GM19239 (cell line): ENCODE data around the gene SHE.
A peak's percentile ranks its signal among the peaks of the same experiment; 100 is the strongest.

ENCODE experiments used
- DNase-seq: peaks from one replicate; pipeline ENCODE4 v3.0.0; 2011; ENCODE audit warnings: low spot score; ENCODE audit not compliant: insufficient read length
- FAIRE-seq: peaks from 2 replicates; lab custom pipeline; 2011; peaks lifted over from hg19 to GRCh38; lab: Jason Lieb, UNC

The SHE gene

DNA sequence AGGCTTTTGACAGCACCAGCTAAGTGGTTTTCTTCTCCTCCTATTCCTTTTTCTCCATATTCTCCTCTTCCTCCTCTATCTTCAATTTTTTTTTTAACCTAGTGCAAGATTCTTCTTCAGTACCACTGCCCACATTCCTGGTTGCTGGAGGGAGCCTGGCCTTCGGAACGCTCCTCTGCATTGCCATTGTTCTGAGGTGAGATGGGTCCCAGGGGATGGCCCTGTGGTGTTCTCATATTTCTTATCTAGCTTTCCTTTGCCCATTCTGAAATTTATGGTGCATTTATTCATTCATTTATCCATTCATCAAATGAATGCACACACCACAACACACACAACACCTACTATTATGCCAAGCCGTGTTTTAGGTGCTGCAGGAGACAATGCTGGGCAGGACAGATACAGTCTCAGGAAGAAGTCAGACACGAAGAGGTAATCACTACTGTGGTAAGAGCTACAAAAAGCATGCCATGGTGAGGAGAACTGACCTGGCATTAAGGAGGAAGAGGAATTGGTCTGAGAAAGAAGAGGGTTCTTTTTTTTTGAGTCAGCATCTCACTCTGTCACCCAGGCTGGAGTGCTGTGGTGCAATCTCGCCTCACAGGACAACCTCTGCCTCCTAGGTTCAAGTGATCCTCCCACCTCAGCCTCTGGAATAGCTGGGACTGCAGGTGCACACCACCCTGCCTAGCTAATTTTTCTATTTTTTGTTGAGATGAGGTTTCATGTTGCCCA, 47.7 kb downstream of the SHE start:
- no peak for DNase-seq
- no peak for FAIRE-seq

DNA sequence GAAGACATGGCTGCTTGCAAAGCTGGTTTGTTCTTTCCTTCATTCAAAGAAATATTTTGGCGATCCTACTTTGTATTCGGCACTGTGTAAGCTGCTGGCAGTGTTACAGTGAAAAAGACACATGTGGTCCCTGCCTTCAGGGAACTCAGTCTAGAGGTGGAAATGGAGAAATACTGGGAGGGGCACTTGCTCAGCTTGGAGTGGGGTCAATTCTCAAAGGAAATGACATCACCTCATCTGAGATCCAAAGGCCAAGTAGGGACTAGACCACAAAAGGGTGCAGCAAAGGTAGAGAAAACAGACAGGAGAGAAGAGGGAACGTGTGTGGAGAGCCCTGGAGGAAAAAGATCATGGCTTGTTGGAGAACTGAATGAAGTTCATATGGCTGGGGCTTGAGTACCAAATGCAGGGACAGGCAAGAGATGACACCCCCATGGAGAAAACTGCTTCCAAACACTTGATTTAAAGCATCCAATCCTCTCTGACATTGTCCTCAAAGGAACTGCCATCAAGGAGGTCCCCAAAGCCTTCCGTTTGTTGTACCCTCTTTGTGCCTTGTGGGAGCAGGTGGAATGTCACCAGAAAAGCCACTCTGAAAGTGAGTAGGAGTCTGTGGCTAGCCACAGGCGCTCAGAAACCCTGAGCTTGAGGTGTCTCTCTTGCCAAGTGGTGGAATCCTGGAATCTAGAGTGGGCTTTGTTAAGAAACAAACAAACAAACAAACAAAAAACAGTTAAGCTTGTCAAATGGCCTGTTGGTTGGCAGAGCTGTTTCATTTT, 48.4 kb downstream of the SHE start:
- DNase-seq (no peak), FAIRE-seq (peak; percentile 11)

DNA sequence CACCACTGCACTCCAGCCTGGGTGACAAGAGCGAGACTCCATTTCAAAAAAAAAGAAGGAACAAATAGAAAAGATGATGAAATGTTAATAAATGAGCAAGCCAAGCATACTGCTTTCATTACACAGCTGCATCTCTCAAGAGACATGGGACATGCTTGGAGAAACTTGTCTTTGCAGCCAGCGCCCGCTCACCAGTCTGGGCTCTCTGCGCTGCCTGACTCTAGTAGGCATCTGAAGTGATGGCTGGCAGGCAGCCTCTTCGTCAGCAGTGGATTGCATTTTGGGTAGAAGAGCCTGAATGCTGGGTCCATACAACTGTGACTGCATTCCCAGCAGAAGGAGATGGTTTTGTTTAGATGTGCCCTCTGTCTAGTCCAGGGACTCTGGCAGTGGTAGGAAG, 49.1 kb downstream of the SHE start:
- DNase-seq (no peak), FAIRE-seq (no peak)

DNA sequence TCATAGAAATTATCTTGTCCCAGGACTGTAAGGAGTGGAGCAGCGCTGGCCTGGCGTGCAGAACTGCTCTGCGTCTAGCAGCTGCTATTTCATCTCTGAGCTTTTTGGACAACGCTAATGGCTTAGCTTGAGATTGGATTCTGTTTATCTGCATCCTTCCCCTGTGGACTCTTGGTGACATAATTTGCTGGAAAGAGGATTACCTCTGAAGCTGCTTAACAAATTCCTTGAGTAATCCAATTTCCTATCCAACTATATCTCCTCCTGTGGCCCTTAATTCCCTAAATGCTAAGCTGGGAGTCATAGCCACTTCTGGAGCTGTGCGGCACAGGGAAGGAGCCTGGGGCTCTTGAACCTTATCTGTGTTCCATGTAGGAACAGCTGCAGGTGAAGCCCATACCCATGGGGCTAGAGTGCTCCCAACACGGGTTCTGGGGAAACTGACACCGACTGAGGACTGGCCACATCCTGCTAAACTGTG, 53.8 kb downstream of the SHE start:
- no peak for FAIRE-seq
- no peak for DNase-seq

DNA sequence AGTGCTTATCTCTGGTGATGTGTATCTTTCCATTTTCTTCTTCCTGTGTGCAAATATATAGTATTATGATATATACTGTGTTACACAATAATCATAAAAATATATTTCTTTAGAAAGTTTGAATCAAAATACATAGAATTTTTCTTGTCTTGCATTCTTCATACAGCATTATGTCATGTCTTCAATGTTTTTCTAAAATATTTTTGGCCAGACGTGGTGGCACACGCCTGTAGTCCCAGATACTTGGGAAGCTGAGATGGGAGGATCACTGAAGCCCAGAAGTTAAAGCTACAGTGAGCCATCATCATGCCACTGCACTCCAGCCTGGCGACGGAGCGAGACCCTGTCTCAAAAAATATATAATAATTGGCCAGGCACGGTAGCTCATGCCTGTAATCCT, 55.4 kb downstream of the SHE start:
- no peak for FAIRE-seq
- no peak for DNase-seq

DNA sequence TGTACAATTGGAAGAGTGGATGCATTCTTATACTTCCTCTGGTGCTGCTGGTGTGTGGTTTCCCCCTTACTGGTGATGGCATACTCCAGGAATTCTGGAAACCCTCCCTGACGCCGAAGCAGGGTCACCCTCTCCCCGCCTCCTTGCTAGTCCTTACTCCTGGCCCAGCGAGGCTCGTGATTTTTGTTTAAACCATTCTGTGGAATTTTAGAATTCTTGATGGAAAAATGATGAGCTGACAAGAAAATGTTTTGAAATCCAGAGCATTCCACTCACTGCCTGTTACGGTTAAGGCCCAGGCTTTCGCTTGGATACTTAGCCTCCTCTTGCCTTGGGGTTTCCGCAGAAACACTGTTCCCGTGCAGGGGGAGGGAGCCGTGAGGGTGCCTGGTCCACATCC, 55.9 kb downstream of the SHE start:
- FAIRE-seq (no peak), DNase-seq (no peak)

DNA sequence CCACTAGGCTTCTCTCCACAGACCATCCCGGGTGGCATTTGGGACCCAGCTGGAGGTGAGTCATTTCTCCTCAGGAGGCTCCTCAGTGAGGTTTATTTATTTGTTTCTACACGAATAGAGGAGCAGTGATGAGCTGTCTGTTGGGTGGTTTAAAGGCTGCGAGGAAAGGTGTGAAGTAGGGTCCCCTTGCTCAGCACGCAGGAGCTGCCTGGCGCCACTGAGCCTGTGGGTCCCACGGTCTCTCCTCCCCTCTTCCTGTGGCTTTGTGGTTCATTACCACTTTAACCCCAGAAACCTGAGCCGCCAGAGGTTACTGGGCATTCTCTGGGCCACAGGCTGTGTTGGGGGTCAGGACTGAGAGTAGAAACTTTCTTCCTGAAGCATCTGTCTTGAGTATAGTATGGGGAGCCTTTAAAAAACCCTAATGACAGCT, 57.2 kb downstream of the SHE start:
- FAIRE-seq (peak; percentile 90), DNase-seq (peak; percentile 50)

DNA sequence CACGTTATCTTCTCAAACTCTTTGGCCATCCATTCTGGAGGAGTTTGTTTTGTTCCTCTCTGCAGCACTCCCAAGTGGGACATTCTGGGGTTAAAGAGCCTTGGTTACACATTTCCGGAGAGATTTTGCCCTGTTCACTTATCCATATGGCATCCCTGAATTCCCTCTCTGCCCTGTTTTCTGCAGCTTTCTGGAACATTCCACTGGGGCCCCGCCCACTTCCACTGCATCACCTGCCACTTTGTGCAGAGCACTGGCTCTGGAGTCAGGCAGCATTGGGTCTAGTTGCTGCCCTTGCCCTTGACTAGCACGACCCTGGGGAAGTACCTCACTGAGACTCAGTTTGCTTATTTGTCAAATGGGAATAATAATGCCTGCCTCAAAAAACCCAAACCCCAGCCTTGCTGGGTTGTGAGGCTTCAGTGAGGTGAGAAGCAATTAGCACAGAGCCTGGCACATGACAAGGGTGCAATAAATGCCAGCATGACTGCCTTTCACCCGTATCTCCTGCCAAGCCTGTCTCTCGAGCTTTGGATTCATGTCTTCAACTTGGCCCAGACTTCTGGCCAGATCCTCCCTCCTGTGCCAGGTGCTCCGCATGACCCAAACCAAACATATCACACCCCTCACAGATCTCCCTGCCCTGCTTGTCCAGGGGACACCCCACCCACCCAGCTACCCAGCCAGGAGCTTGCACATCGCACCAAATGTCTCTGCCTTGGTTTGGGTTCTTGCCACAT, 58.8 kb downstream of the SHE start:
- no peak for DNase-seq

DNA sequence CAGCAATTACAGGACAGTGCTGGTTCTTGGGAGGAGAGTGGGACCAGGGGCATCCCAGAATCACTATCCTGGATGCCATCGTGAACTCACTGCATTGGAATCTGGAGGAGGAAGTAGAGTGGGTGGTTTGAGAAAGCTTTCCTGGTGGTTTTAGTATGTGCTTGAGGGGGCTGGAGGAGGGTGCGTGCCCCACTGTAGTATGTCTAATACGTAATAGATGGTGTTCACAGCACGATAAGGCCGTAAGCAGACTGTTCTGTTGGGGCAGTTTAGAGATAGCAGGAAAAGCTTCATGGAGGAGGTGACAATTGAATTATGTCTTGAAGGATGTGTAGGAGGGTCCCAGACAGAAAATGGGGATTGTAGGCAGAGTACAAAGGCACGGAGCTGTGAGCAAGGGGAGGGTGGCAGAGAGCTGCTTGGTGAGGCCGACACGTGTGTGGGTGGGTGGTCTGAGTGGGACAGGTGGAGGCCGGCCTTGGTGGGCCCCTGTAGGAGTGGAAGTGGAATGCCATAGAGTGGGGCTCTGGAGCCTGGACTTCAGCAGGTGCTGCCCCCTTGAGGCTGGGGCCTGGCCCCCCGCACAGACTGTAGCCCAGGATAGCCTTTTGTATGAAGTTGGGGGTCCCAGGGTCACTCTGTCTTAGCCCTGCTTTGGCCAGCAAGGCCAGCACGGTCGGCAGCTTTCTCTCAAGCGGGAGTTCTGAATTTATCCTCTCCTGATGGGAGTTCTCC, 60.0 kb downstream of the SHE start:
- FAIRE-seq (no peak), DNase-seq (no peak)

More for the DNA sequence above, 58.8 kb downstream of the SHE start:
- FAIRE-seq, result no peak

DNA sequence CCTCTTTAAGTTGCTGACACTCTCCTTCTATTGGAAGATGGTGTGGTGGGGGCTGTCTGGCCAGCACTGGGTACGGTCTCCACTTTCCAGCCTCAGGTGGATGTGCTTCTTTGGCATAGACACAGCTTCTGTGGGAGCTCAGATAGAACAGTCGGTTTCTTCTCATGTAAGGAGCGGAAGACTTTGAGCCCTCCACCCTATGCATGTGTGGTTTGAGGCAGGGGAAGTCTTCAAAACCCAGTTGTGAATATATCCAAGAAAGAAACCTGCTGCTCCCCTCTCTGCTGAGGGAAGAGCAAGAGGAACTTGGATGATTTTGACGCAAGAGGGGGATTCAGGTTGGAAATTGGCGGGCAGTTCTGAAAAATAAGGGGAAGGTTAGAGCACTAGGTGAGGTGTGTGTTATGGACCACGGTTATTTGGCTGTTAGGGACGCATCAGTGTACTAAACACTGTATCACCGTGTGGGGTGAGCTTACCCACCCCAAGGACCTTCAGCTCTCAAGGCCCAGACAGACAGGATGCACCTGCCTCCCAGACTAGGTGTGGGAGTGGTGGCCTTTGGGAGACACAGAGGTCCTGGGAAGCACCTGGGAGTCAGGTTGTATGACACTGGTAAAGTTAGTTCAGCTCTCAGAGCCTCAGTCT, 60.8 kb downstream of the SHE start:
- FAIRE-seq (no peak), DNase-seq (no peak)

DNA sequence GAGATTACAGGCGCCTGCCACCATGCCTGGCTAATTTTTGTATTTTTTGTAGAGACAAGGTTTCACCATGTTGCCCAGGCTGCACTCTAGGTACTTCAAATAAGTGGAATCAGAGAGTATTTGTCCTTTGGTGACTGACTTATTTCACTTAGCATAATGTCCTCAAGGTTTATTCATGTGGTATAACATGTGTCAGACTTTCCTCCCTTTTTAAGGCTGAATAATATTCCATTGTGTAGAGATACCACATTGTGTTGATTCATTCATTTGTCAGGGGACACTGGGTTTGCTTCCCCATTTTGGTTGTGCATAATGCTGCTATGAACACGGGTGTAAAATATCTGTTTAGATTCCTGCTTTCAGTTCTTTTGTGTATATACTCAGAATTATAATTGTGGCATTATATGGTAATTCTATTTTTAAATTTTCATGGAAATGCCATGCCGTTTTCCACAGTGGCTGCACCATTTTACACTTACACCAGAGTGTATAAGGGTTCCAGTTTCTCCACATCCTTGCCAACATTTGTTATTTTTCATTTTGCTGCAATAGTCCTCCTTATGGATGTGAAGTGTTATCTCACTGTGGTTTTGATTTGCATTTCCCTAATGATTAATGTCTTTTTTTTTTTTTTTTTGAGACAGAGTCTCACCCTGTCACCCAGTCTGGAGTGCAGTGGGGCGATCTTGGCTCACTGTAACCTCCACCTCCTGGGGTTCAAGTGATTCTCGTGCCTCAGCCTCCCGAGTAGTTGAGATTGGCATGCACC, 62.0 kb downstream of the SHE start:
- DNase-seq, result no peak
- FAIRE-seq, result no peak

DNA sequence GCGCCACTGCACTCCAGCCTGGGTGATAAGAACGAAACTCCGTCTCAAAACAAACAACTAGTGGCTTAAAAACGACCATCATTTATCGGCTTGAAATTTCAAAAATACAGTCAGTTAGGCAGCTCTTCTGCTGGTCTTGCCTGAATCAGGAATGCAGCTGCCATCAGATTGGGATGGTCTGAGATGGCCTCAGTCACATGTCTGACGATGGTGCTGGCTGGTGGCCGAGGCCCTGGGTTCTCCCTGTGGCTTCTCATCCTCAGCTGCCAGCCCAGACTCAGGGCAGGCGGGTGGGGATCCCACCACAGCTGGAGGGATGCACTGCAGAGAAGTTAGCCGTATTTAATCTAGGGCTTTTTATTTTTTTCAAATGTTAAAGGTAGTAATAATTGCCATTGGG, 65.8 kb downstream of the SHE start:
- DNase-seq (no peak), FAIRE-seq (no peak)

DNA sequence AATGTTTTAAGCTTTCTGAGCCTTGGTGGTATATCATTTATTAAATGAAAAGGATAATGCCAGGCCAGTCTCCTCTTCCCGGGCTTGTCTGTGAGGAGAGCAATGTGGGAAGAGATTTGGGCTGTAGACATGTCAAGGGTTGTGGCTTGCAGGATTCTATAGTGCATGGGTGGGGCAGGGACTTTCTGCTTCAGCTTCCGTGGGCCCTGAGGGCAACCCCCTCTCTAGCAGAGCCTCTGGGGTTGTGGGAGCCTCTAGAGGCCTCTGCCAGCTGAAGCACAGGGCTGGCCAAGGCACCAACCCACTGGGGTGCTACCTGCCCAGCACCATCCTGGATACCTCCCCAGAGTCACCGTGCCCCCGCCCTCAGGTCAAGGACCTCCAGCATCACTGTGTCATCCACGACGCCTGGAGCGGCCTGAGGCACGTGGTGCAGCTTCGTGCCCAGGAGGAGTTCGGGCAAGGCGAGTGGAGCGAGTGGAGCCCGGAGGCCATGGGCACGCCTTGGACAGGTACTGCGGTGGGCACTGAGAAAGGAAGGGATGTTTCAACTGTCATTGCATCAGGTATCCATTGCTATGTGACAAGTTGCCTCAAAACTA, 66.5 kb downstream of the SHE start:
- no peak for DNase-seq
- no peak for FAIRE-seq

DNA sequence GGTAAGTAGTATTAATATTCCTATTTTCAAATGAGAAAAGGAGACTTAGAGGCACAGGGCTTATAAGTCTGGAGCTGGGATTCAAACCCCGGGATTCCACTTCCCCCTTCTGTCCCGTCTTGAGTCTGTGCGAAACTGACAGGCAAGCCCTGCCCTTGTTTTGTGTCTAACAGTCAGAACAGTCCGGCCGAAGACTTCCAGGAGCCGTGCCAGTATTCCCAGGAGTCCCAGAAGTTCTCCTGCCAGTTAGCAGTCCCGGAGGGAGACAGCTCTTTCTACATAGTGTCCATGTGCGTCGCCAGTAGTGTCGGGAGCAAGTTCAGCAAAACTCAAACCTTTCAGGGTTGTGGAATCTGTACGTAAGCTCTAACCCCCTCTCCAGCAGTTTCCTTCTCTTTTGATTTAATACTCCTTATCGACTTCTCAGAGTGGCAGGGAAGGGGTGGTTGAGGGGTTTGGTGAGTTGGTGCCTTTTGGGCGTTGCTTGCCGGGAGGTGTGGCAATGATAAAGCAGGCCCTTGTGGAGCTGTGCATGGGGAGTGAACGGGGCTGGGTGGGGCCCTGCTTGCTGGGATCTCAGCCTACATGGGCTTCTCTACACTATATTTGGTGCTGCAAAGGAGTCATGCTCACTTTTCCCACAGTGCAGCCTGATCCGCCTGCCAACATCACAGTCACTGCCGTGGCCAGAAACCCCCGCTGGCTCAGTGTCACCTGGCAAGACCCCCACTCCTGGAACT, 67.7 kb downstream of the SHE start:
- no peak for FAIRE-seq
- DNase-seq, result no peak

DNA sequence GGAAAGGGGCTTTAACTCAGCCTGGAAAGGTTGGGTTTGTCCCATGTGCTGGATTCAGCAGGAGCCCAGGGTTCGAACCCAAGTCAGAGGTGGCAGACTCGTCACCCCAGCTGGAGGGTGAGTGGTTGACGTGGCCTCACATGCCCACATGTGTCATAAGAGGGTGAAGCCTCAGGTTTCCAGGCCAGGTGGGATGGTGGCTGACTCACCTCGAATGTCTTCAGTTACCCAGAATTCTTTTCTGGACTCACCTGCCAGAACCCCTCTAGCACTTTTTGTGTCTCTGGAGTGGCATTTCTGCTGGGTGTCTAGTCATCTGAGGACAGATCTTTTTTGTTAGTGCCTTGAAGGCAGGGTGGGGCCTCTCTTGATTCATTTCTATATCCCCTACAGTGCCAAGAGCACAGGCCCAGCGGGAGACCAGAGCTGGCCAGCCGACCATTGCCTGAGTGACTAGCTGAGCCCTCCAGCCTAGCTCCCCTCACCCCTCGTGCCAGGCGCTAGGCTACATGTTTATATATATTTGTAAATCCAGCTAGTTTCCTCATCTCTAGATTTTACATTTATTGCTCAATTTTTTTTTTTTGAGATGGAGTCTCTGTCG, 68.9 kb downstream of the SHE start:
- FAIRE-seq, result no peak
- no peak for DNase-seq

DNA sequence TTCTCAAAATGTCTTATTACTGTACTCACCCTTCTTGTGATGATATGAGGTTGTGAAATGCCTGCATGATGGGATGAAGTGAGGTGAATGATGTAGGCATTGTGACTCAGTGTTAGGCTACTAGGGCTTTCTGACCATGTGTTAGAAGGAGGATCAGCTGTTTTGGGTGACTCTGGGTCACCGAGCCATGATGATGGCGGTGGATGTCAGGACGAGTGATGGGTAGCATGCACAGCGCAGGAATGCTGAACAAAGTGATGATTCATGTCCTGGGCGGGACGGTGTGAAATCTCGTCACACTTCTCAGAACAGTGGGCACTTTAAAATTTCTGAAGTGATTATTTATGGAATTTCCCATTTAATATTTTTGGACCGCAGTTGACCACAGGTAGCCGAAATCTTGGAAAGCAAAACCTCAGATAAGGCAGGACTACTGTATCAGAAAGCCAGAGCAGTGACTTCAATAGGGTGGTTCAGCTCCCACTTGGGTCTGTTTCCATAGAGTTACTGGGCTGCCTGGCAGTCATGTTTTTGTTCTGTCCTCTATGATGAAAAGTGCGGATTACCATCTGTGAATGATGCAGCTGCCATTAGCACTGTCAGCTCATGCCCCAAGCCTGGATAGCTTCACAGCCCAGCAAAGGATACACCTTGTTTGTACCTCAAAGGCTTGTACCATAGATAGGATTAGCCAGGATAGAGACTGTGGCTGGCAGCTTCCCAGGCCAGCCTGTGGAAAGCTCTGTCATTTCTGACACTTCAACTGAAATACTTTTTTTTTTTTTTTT, 70.4 kb downstream of the SHE start:
- DNase-seq, result no peak
- no peak for FAIRE-seq

DNA sequence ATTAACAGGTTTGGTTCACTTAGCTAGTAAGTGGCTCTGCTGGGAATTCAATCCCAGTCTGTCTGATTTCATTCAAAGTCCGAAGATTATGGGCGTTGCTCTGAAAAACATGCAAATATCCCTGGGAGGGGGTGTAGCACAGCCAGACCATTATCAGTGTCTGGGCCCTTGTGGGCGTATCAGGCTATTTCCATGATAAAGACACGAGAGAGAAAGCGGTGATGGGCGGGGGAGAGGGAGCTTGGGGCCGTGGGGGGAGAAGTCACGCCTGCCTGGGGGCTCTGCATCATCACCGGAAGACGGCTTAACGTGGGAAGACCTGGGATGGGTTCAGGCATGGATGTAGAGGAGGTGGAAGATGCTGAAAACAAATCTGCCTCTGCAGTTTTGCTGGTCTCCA, 71.3 kb downstream of the SHE start:
- FAIRE-seq (no peak), DNase-seq (no peak)
